Measurements from ENCODE around the gene ZNF296. TPM values are rescaled to one million over a fixed set of nuclear protein-coding genes. Genes with fewer than 3 reads are reported as not detected.

ZNF296 gene
- total RNA-seq, 2 experiments from 2014 or later: 5.0 to 6.3 TPM

DNA sequence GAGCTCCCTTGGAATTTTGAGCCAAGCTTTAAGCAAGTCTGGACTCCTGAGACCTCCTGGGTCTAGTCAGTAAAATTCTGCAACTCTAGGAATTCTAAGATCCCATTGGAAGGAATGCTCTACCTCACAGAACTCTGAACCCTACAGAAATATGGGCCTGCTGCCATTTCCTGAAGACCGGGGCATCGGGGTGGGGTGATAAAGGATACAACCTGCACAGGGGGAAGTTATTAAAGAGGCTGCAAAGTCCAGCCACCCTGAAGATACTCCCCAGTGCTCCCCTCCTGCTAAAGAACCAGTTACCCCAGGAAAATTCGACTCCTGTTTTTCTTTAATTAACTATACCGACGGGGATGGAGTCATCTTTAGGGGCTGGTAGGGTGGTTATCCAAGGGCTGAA is 14.3 kb upstream of the ZNF296 start:
- H3K4me3 Mint-ChIP-seq: no peak overlapping the region
- peaks cover 44% of the 10 kb centered on the region for H3K4me1 Mint-ChIP-seq (ENCODE audit: low read depth)

DNA sequence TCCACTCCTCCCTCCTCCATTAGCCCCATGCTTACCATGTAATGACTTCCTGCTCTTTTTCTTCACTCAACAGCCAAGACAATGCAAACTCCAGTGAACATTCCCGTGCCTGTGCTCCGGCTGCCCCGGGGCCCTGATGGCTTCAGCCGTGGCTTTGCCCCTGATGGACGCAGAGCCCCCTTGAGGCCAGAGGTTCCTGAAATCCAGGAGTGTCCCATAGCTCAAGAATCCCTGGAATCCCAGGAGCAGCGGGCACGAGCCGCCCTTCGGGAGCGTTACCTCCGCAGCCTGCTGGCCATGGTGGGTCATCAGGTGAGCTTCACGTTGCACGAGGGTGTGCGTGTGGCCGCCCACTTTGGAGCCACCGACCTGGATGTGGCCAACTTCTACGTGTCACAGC is 13.8 kb upstream of the ZNF296 start:
- no peak overlapping the region for H3K27ac Mint-ChIP-seq
- H3K9me3 Mint-ChIP-seq: no peaks in the 10 kb centered on the region
- ATAC-seq (no peak), DNase-seq (no peak)
- no peak overlapping the region for H3K4me3 Mint-ChIP-seq
- H3K4me1 Mint-ChIP-seq (ENCODE audit: low read depth): peaks cover 48% of the 10 kb centered on the region
- peaks cover 50% of the 10 kb centered on the region for H3K36me3 Mint-ChIP-seq (ENCODE audit: low read depth)
- ChIA-PET CTCF (interaction anchor here (1.3 to 2.0 kb wide), 4 partner anchors 13 to 35 kb away, joined by 3 to 11 read pairs (median 5); no protein-coding TSS in a partner anchor), POLR2A (interaction anchor here (1.2 to 1.7 kb wide), 5 partner anchors 10 to 23 kb away, joined by 3 to 8 read pairs (median 4); partner anchors contain the start of gene GEMIN7)
- no peaks in the 10 kb centered on the region for H3K27me3 Mint-ChIP-seq
- TF ChIP-seq, protein P1, sequence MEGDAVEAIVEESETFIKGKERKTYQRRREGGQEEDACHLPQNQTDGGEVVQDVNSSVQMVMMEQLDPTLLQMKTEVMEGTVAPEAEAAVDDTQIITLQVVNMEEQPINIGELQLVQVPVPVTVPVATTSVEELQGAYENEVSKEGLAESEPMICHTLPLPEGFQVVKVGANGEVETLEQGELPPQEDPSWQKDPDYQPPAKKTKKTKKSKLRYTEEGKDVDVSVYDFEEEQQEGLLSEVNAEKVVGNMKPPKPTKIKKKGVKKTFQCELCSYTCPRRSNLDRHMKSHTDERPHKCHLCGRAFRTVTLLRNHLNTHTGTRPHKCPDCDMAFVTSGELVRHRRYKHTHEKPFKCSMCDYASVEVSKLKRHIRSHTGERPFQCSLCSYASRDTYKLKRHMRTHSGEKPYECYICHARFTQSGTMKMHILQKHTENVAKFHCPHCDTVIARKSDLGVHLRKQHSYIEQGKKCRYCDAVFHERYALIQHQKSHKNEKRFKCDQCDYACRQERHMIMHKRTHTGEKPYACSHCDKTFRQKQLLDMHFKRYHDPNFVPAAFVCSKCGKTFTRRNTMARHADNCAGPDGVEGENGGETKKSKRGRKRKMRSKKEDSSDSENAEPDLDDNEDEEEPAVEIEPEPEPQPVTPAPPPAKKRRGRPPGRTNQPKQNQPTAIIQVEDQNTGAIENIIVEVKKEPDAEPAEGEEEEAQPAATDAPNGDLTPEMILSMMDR (IDR thresholded peaks at IDR 0.05): no peak
- intact Hi-C loops (cut with micrococcal nuclease): no loop called here

More for the DNA sequence above, 14.3 kb upstream of the ZNF296 start:
- no peak for ATAC-seq
- Mint-ChIP-seq H3K9me3 (no peaks in the 10 kb centered on the region), H3K36me3 (ENCODE audit: low read depth) (peaks cover 47% of the 10 kb centered on the region), H3K27ac (no peak overlapping the region), H3K27me3 (no peaks in the 10 kb centered on the region)
- ChIA-PET CTCF (interaction anchor here (0.6 to 2.0 kb wide), 5 partner anchors 14 to 59 kb away, joined by 3 to 11 read pairs (median 5); no protein-coding TSS in a partner anchor), POLR2A (interaction anchor here (0.9 to 1.7 kb wide), 4 partner anchors 11 to 38 kb away, joined by 3 to 8 read pairs (median 3); partner anchors contain the start of gene GEMIN7)
- no peak for DNase-seq
- TF ChIP-seq, protein P1 (IDR thresholded peaks at IDR 0.05): no peak
- intact Hi-C loops (cut with micrococcal nuclease): no loop called here

DNA sequence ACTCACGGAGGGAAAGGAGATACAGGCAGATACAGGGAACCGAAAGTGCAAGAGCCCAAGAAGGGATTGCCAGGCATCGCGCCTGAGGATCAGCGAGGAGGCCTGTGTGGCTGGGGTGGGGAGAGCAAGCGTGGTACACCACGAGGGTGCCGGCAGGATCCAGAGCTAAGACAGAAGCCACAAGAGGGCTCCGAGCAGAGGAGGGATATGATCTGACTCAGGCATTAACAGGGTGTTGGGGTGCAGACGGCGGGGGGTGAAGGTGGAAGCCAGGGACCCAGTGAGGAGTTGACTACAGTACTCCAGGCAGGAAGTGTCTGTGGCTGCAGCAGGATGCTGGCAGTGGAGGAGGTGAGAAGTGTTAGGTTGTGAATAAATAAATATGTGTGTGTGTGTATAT is 11.3 kb upstream of the ZNF296 start:
- Mint-ChIP-seq H3K4me1 (ENCODE audit: low read depth) (peaks cover 31% of the 10 kb centered on the region), H3K27me3 (no peaks in the 10 kb centered on the region), H3K4me3 (peak overlapping the region; percentile 48), H3K27ac (peak overlapping the region; percentile 92), H3K9me3 (no peaks in the 10 kb centered on the region), H3K36me3 (ENCODE audit: low read depth) (peaks cover 39% of the 10 kb centered on the region)
- ATAC-seq: peak; percentile 69
- intact Hi-C loops (cut with micrococcal nuclease): no loop called here
- CTCF ChIA-PET: interaction anchor here (0.7 to 1.4 kb wide), 2 partner anchors 9 to 19 kb away, joined by 3 to 4 read pairs; partner anchors contain the start of gene GEMIN7
- TF ChIP-seq, protein P1 (IDR thresholded peaks at IDR 0.05): no peak
- POLR2A ChIA-PET: interaction anchor here (0.9 to 1.3 kb wide), 3 partner anchors 9 to 67 kb away, joined by 3 to 4 read pairs (median 3); no protein-coding TSS in a partner anchor
- DNase-seq: peak; percentile 77

DNA sequence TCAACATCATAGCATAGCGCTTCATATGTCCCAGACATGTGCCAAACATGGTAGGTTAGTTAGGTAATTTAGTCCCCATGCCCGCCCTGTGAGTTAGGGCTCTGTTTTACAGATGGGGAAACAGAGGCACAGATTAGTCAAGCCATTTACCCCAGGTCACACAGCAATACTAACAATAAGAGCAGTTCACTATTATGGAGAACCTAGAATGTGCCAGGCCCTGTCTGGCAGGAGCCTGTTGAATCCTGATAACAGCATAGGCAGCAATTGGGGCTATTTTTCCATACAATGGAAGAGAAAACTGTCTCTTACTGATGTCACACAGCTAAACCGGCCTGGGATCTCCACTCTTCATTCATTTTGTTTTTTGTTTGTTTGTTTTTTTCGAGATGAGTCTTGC is 10.2 kb upstream of the ZNF296 start:
- intact Hi-C loops (cut with micrococcal nuclease): no loop called here
- no peak for DNase-seq
- peak overlapping the region; percentile 19 for H3K27ac Mint-ChIP-seq
- peaks cover 35% of the 10 kb centered on the region for H3K4me1 Mint-ChIP-seq (ENCODE audit: low read depth)
- H3K36me3 Mint-ChIP-seq (ENCODE audit: low read depth): peaks cover 42% of the 10 kb centered on the region
- H3K27me3 Mint-ChIP-seq: no peaks in the 10 kb centered on the region
- ATAC-seq: no peak
- CTCF ChIA-PET: interaction anchor here (1.4 kb wide), 1 partner anchor 8 kb away, joined by 4 read pairs; the partner anchor contains the start of gene GEMIN7
- TF ChIP-seq, protein P1 (IDR thresholded peaks at IDR 0.05): no peak
- POLR2A ChIA-PET: interaction anchor here (0.6 to 0.9 kb wide), 2 partner anchors 11 to 68 kb away, joined by 3 read pairs; no protein-coding TSS in a partner anchor
- H3K9me3 Mint-ChIP-seq: no peaks in the 10 kb centered on the region
- H3K4me3 Mint-ChIP-seq: no peak overlapping the region

DNA sequence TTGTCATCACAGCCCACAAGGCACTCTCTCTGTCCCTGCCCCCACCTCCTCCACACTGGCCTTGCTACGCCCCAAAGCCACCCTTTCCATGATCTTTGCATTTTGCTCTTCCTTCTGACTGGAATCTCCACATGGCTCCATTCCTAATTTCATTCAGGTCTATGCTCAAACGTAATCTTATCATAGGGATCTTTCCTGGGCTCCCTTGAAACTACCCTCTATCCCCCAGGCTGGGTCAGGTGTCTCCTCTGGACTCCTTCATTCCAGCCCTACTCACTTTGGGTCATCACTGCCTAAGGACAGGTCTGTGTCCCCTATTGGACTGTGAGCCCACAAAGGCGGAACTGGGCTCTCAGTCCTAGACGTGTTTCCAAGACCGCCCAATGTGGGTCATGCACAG is 5.9 kb upstream of the ZNF296 start:
- Mint-ChIP-seq H3K4me1 (ENCODE audit: low read depth) (peaks cover 38% of the 10 kb centered on the region), H3K27ac (peak overlapping the region; percentile 21), H3K27me3 (no peaks in the 10 kb centered on the region), H3K9me3 (no peaks in the 10 kb centered on the region), H3K4me3 (peak overlapping the region; percentile 50), H3K36me3 (ENCODE audit: low read depth) (peaks cover 34% of the 10 kb centered on the region)
- ChIA-PET POLR2A (no interaction called here), CTCF (no interaction called here)
- TF ChIP-seq, protein P1 (IDR thresholded peaks at IDR 0.05): no peak
- DNase-seq: no peak
- no peak for ATAC-seq
- intact Hi-C loops (cut with micrococcal nuclease): no loop called here

All from activated CD8-positive, alpha-beta T cell treated with anti-CD3 and anti-CD28 coated beads for 36 hours (primary cell).